ENCODE results near the gene ZNF813. TPM values are rescaled to one million over a fixed set of nuclear protein-coding genes. Genes with fewer than 3 reads are reported as not detected.
"Not testable (repeated sequence)": the region's sequence is repeated elsewhere in the genome, so short reads cannot be mapped to it uniquely, and the experiment has no call there.

ZNF813 gene
- polyA plus RNA-seq (2011; rRNA removed) (0.57 and 0.78 TPM in 2 replicates), polyA plus RNA-seq (2017; fragmentation: RNase III; extraction: RNeasy Plus Mini Kit Qiagen cat#74134 plus additional on column Dnase treatment) (0.30 to 0.67 TPM (median 0.63 TPM) in 3 replicates), polyA minus RNA-seq (2011; rRNA and poly(A)+ RNA removed) (0.54 and 0.74 TPM in 2 replicates)
- 0.08 TPM in 2 replicates for polyA plus RNA-seq (2012; cell fraction: cytosol; rRNA removed)
- 0.04 and 0.09 TPM in 2 replicates for polyA plus RNA-seq (2012; cell fraction: nucleus; rRNA removed)

- ChIA-PET CTCF (no interaction called here), POLR2A (no interaction called here)
- 11% methylated on average over 34 of the region's 55 CpGs for WGBS (ENCODE audit: missing lambda C conversion rate)
- H3K9me3 ChIP-seq: peaks cover 55% of the 10 kb centered on the region
- peak; percentile 84 to 92 for ATAC-seq
- DNase-seq (ENCODE audit: low read depth in 1 of 2, low spot score in 1 of 2): peak; percentile 31 to 69
- no peak for FAIRE-seq
- H3K27ac ChIP-seq: peak within 1 kb of the TSS; percentile 32 to 45; a peak in 2 of 6 replicates
- no peaks in the 10 kb centered on the region for H3K4me1 ChIP-seq
- H3K4me2 ChIP-seq: peak within 1 kb of the TSS; percentile 74
- H3K4me3 ChIP-seq: peak within 1 kb of the TSS; percentile 51
- TF ChIP-seq RNF2 (IDR thresholded peaks at IDR 0.05; ENCODE audit: borderline replicate concordance, low read depth): no peak
- no peak for TF ChIP-seq JUNB (IDR thresholded peaks at IDR 0.05)
- TF ChIP-seq KDM5A (IDR thresholded peaks at IDR 0.05): no peak
- no peak for TF ChIP-seq SMC3 (IDR thresholded peaks at IDR 0.05)
- TF ChIP-seq, protein P1, sequence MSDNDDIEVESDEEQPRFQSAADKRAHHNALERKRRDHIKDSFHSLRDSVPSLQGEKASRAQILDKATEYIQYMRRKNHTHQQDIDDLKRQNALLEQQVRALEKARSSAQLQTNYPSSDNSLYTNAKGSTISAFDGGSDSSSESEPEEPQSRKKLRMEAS (IDR thresholded peaks at IDR 0.05): 0 out of 2 replicates have a peak, but pooled peaks have one; percentile 18
- TF ChIP-seq, protein P2, sequence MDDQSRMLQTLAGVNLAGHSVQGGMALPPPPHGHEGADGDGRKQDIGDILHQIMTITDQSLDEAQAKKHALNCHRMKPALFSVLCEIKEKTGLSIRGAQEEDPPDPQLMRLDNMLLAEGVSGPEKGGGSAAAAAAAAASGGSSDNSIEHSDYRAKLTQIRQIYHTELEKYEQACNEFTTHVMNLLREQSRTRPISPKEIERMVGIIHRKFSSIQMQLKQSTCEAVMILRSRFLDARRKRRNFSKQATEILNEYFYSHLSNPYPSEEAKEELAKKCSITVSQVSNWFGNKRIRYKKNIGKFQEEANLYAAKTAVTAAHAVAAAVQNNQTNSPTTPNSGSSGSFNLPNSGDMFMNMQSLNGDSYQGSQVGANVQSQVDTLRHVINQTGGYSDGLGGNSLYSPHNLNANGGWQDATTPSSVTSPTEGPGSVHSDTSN (IDR thresholded peaks at IDR 0.05): no peak
- TF ChIP-seq, protein P3, sequence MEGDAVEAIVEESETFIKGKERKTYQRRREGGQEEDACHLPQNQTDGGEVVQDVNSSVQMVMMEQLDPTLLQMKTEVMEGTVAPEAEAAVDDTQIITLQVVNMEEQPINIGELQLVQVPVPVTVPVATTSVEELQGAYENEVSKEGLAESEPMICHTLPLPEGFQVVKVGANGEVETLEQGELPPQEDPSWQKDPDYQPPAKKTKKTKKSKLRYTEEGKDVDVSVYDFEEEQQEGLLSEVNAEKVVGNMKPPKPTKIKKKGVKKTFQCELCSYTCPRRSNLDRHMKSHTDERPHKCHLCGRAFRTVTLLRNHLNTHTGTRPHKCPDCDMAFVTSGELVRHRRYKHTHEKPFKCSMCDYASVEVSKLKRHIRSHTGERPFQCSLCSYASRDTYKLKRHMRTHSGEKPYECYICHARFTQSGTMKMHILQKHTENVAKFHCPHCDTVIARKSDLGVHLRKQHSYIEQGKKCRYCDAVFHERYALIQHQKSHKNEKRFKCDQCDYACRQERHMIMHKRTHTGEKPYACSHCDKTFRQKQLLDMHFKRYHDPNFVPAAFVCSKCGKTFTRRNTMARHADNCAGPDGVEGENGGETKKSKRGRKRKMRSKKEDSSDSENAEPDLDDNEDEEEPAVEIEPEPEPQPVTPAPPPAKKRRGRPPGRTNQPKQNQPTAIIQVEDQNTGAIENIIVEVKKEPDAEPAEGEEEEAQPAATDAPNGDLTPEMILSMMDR (IDR thresholded peaks at IDR 0.05): no peak
- no peak for TF ChIP-seq HOXB13 (CRISPR knock-in tag; IDR thresholded peaks at IDR 0.05; ENCODE audit: low read depth)
- TF ChIP-seq POLR2A (IDR thresholded peaks at IDR 0.05; ENCODE audit: low read length): 0 out of 2 replicates have a peak, but pooled peaks have one; percentile 10
- no peak for TF ChIP-seq PHF8 (IDR thresholded peaks at IDR 0.05; ENCODE audit: borderline replicate concordance, low read depth)
Measured at GRCh38 chr19:53467485-53468262, at the start of gene ZNF813. ZNF813 (plus strand) TSS chr19:53467733; CDS start chr19:53483823, 16,090 bp downstream.

DNA sequence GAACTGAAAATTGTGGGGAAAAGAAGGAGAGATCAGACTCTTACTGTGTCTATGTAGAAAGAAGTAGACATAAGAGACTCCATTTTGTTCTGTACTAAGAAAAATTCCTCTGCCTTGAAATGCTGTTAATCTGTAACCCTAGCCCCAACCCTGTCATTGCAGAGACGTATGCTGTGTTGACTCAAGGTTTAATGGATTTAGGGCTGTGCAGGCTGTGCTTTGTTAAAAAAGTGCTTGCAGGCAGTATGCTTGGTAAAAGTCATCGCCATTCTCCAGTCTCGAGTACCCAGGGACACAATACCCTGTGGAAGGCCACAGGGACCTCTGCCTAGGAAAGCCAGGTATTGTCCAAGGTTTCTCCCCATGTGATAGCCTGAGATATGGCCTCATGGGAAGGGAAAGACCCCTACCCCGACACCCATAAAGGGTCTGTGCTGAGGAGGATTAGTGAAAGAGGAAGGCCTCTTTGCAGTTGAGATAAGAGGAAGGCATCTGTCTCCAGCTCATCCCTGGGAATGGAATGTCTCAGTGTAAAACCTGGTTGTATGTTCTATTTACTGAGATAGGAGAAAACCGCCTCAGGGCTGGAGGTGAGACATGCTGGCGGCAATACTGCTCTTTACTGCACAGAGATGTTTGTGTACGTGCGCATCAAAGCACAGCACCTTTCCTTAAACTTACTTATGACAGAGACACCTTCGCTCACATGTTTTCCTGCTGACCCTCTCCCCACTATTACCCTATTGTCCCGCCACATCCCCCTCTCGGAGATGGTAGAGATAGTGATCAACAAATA is 46.8 kb upstream of the ZNF813 start:
- H3K4me2 ChIP-seq, CTCF ChIA-PET, H3K27ac ChIP-seq, H3K4me3 ChIP-seq, H3K4me1 ChIP-seq, POLR2A ChIA-PET, ATAC-seq, FAIRE-seq: not testable (repeated sequence)
- WGBS (ENCODE audit: missing lambda C conversion rate): 53% methylated on average over 11 of the region's 11 CpGs
- peak in 1 of 2 experiments; percentile 16 for DNase-seq (ENCODE audit: low read depth in 1 of 2, low spot score in 1 of 2)
- H3K9me3 ChIP-seq: peaks cover 81% of the 10 kb centered on the region

GRCh38 chr19:53422551-53422950 is 45.0 kb upstream of the ZNF813 start:
- FAIRE-seq (no peak), ATAC-seq (no peak), DNase-seq (ENCODE audit: low read depth in 1 of 2, low spot score in 1 of 2) (no peak)
- H3K9me3 ChIP-seq: peaks cover 69% of the 10 kb centered on the region
- no peak for TF ChIP-seq ELK1 (IDR thresholded peaks at IDR 0.05; ENCODE audit: low read depth, low read length)
- TF ChIP-seq RFX5 (IDR thresholded peaks at IDR 0.05): no peak
- no peak for TF ChIP-seq NPAS2 (CRISPR knock-in tag; IDR thresholded peaks at IDR 0.05; ENCODE audit: borderline replicate concordance)
- TF ChIP-seq KDM1A (IDR thresholded peaks at IDR 0.05; ENCODE audit: low read depth): no peak
- no peak for TF ChIP-seq ZFP36 (IDR thresholded peaks at IDR 0.05; ENCODE audit: borderline replicate concordance, partially characterized antibody)
- no peak for TF ChIP-seq ZSCAN20 (CRISPR knock-in tag; IDR thresholded peaks at IDR 0.05)
- no peak for TF ChIP-seq FOSL2 (IDR thresholded peaks at IDR 0.05)
- TF ChIP-seq FOSL2 (CRISPR knock-in tag; IDR thresholded peaks at IDR 0.05): no peak
- no peak for TF ChIP-seq HOXA7 (CRISPR knock-in tag; IDR thresholded peaks at IDR 0.05)
- no peak for TF ChIP-seq EP300 (IDR thresholded peaks at IDR 0.05)
- TF ChIP-seq MYC (IDR thresholded peaks at IDR 0.05; ENCODE audit: borderline replicate concordance, low read length): no peak
- no peak for TF ChIP-seq JUNB (IDR thresholded peaks at IDR 0.05)
- TF ChIP-seq KDM5A (IDR thresholded peaks at IDR 0.05): no peak
- TF ChIP-seq ZNF302 (CRISPR knock-in tag; IDR thresholded peaks at IDR 0.05): no peak
- no peaks in the 10 kb centered on the region for H3K4me1 ChIP-seq
- H3K27ac ChIP-seq: no peak overlapping the region
- no peak overlapping the region for H3K4me2 ChIP-seq
- no peak overlapping the region for H3K4me3 ChIP-seq
- ChIA-PET CTCF (interaction anchor here (0.6 kb wide), 1 partner anchor 696 kb away, joined by 3 read pairs; no protein-coding TSS in a partner anchor), POLR2A (no interaction called here)
- 77% methylated on average over 5 of the region's 5 CpGs for WGBS (ENCODE audit: missing lambda C conversion rate)

DNA sequence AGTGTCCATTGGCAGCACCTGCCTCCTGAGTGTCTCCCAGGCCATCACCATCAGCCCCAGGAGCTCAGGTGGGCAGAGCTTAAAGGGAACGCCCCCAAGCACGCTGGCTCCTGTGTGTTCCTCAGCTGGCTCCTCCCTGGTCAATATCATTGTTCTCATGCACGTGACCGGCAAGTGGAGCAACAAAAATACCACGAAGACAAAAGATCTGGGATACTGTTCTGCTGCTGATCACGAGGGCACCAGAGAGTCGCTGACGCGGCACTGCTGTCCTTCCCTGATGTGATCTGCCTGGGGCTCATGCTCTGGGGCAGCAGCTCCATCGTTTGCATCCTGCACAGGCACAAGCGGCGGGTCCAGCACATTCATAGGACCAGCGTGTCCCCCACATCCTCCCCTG is 44.5 kb upstream of the ZNF813 start:
- CTCF ChIA-PET; POLR2A ChIA-PET; H3K4me2 ChIP-seq; FAIRE-seq; H3K4me3 ChIP-seq; ATAC-seq; DNase-seq (ENCODE audit: low read depth in 1 of 2, low spot score in 1 of 2); H3K27ac ChIP-seq; H3K4me1 ChIP-seq: not testable (repeated sequence)
- 36% methylated on average over 12 of the region's 13 CpGs for WGBS (ENCODE audit: missing lambda C conversion rate)
- peaks cover 63% of the 10 kb centered on the region for H3K9me3 ChIP-seq
